HEK293 (cell line): Measurements from ENCODE around the gene AFF3.
A peak's percentile ranks its signal among the peaks of the same experiment; 100 is the strongest.

Experiments used
- BCL11A ChIP-seq: fragments of 450-650 bp; formaldehyde crosslinking; IDR thresholded peaks from 2 replicates; pipeline ENCODE4 v1.5.1; 2016; ENCODE audit warnings: low read depth, missing biosample characterization, missing genetic modification characterization
- EGR2 ChIP-seq: fragments of 450-650 bp; formaldehyde crosslinking; IDR thresholded peaks from 2 replicates; pipeline ENCODE4 v1.5.1; 2016; ENCODE audit warnings: low read depth, missing biosample characterization, missing genetic modification characterization
- GLI2 ChIP-seq: fragments of 450-650 bp; formaldehyde crosslinking; IDR thresholded peaks from 2 replicates; pipeline ENCODE4; 2017; ENCODE audit warnings: missing biosample characterization, missing genetic modification characterization, low read depth, borderline replicate concordance
- KLF1 ChIP-seq: fragments of 450-650 bp; formaldehyde crosslinking; IDR thresholded peaks from 2 replicates; pipeline ENCODE4 v1.5.1; 2016; ENCODE audit warnings: missing biosample characterization, missing genetic modification characterization
- KLF7 ChIP-seq: fragments of 450-650 bp; formaldehyde crosslinking; IDR thresholded peaks from 2 replicates; pipeline ENCODE4 v1.5.1; 2016; ENCODE audit warnings: missing biosample characterization, missing genetic modification characterization, borderline replicate concordance
- KLF8 ChIP-seq: fragments of 450-650 bp; formaldehyde crosslinking; IDR thresholded peaks from 2 replicates; pipeline ENCODE4 v1.5.1; 2016; ENCODE audit warnings: missing biosample characterization, missing genetic modification characterization
- SP2 ChIP-seq: fragments of 450-650 bp; formaldehyde crosslinking; IDR thresholded peaks from 2 replicates; pipeline ENCODE4 v1.5.1; 2016; ENCODE audit warnings: missing biosample characterization, missing genetic modification characterization
- SP7 ChIP-seq: fragments of 450-650 bp; formaldehyde crosslinking; IDR thresholded peaks from 2 replicates; pipeline ENCODE4 v1.5.1; 2016; ENCODE audit warnings: missing biosample characterization, missing genetic modification characterization
- TCF7L2 ChIP-seq: IDR thresholded peaks from 2 replicates; pipeline ENCODE4 v1.6.1; 2011; ENCODE audit warnings: low read depth, mild to moderate bottlenecking, inconsistent platforms, low read length, moderate library complexity, borderline replicate concordance
- ZFHX2 ChIP-seq: fragments of 450-650 bp; formaldehyde crosslinking; conservative IDR thresholded peaks from 2 replicates; pipeline ENCODE4 v1.5.1; 2016; ENCODE audit warnings: missing biosample characterization, missing genetic modification characterization
- ZNF114 ChIP-seq: fragments of 450-650 bp; formaldehyde crosslinking; IDR thresholded peaks from 2 replicates; pipeline ENCODE4 v1.5.0; 2017; ENCODE audit warnings: missing biosample characterization, missing genetic modification characterization
- ZNF16 ChIP-seq: fragments of 450-650 bp; formaldehyde crosslinking; IDR thresholded peaks from 2 replicates; pipeline ENCODE4 v1.5.1; 2016; ENCODE audit warnings: low read depth, missing biosample characterization, missing genetic modification characterization
- ZNF202 ChIP-seq: fragments of 450-650 bp; formaldehyde crosslinking; IDR thresholded peaks from 2 replicates; pipeline ENCODE4 v1.5.1; 2016; ENCODE audit warnings: missing biosample characterization, missing genetic modification characterization, borderline replicate concordance
- ZNF214 ChIP-seq: fragments of 450-650 bp; formaldehyde crosslinking; IDR thresholded peaks from 2 replicates; pipeline ENCODE4 v1.5.1; 2017; ENCODE audit warnings: missing biosample characterization, mild to moderate bottlenecking, missing genetic modification characterization, borderline replicate concordance
- ZNF23 ChIP-seq: fragments of 450-650 bp; formaldehyde crosslinking; IDR thresholded peaks from 2 replicates; pipeline ENCODE4 v1.5.1; 2016; ENCODE audit warnings: missing biosample characterization, missing genetic modification characterization, borderline replicate concordance
- ZNF266 ChIP-seq: fragments of 450-650 bp; formaldehyde crosslinking; IDR thresholded peaks from 2 replicates; pipeline ENCODE4 v1.5.1; 2016; ENCODE audit warnings: missing biosample characterization, missing genetic modification characterization, low read depth
- ZNF529 ChIP-seq: fragments of 450-650 bp; formaldehyde crosslinking; IDR thresholded peaks from 2 replicates; pipeline ENCODE4 v1.5.1; 2017; ENCODE audit warnings: missing genetic modification characterization, missing biosample characterization; ENCODE audit not compliant: insufficient replicate concordance
- ZNF571 ChIP-seq: fragments of 450-650 bp; formaldehyde crosslinking; IDR thresholded peaks from 2 replicates; pipeline ENCODE4 v1.5.0; 2017; ENCODE audit warnings: missing biosample characterization, missing genetic modification characterization
- ZNF600 ChIP-seq: fragments of 450-650 bp; formaldehyde crosslinking; IDR thresholded peaks from 2 replicates; pipeline ENCODE4 v1.5.1; 2016; ENCODE audit warnings: missing biosample characterization, missing genetic modification characterization
- ZNF621 ChIP-seq: fragments of 450-650 bp; formaldehyde crosslinking; IDR thresholded peaks from 2 replicates; pipeline ENCODE4 v1.5.1; 2017; ENCODE audit warnings: missing biosample characterization, missing genetic modification characterization
- ZNF629 ChIP-seq: fragments of 450-650 bp; formaldehyde crosslinking; IDR thresholded peaks from 2 replicates; pipeline ENCODE4 v1.5.1; 2017; ENCODE audit warnings: missing biosample characterization, missing genetic modification characterization
- ZNF707 ChIP-seq: fragments of 450-650 bp; formaldehyde crosslinking; IDR thresholded peaks from 2 replicates; pipeline ENCODE4 v1.5.1; 2016; ENCODE audit warnings: missing biosample characterization, missing genetic modification characterization
- ZNF777 ChIP-seq: fragments of 450-650 bp; formaldehyde crosslinking; IDR thresholded peaks from 2 replicates; pipeline ENCODE4 v1.5.1; 2017; ENCODE audit warnings: missing biosample characterization, missing genetic modification characterization, borderline replicate concordance
- ZNF785 ChIP-seq: fragments of 450-650 bp; formaldehyde crosslinking; IDR thresholded peaks from 2 replicates; pipeline ENCODE4 v1.5.1; 2016; ENCODE audit warnings: missing biosample characterization, missing genetic modification characterization
- ZSCAN16 ChIP-seq: fragments of 450-650 bp; formaldehyde crosslinking; IDR thresholded peaks from 2 replicates; pipeline ENCODE4 v1.5.1; 2016; ENCODE audit warnings: missing biosample characterization, missing genetic modification characterization
- TF ChIP-seq, protein P1 (sequence below): fragments of 450-650 bp; formaldehyde crosslinking; IDR thresholded peaks from 2 replicates; pipeline ENCODE4 v1.5.1; 2016; ENCODE audit warnings: missing biosample characterization, missing genetic modification characterization
- TF ChIP-seq, protein P2 (sequence below): fragments of 450-650 bp; formaldehyde crosslinking; IDR thresholded peaks from 2 replicates; pipeline ENCODE4 v1.5.1; 2017; ENCODE audit warnings: missing biosample characterization, missing genetic modification characterization
- TF ChIP-seq, protein P3 (sequence below): fragments of 450-650 bp; IDR thresholded peaks from 2 replicates; pipeline ENCODE4 v1.5.1; 2018; ENCODE audit warnings: missing biosample characterization, mild to moderate bottlenecking, missing genetic modification characterization
- TF ChIP-seq, protein P4 (sequence below): fragments of 450-650 bp; formaldehyde crosslinking; IDR thresholded peaks from 2 replicates; pipeline ENCODE4 v1.5.1; 2016; ENCODE audit warnings: missing biosample characterization, missing genetic modification characterization
- TF ChIP-seq, protein P5 (sequence below): fragments of 450-650 bp; formaldehyde crosslinking; IDR thresholded peaks from 2 replicates; pipeline ENCODE4 v1.5.1; 2017; ENCODE audit warnings: missing biosample characterization, missing genetic modification characterization
- TF ChIP-seq, protein P6 (sequence below): fragments of 450-650 bp; formaldehyde crosslinking; conservative IDR thresholded peaks from 2 replicates; pipeline ENCODE4 v1.5.1; 2016; ENCODE audit warnings: low read depth, missing biosample characterization, missing genetic modification characterization

AFF3 gene

DNA sequence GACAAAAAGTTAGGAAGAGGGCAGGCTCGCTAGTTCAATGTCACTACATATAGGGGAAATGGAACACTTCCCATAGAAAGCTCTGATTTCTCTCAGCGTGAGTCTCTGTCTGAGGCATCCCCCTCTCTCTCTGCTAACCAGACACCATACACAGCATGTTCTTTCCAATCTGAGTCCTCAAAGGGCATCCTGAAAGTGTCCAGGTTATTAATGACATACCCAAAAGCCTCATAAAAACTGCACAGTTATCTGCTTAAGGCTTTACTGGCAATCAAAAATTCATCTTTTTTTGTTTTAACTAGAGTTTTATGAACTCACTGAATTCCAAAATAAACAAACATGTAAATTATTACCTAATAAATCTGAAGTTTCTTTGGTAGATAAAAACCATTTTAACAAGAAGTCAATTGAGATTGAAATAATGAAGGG is 137.4 kb downstream of the AFF3 start (continued):
- TF ChIP-seq ZNF214 (tag by site-specific recombination) (no peak), ZNF114 (no peak), ZNF571 (tag by site-specific recombination) (no peak), EGR2 (tag by site-specific recombination) (no peak), ZNF629 (tag by site-specific recombination) (no peak), ZNF777 (no peak), ZFHX2 (tag by site-specific recombination) (no peak), ZSCAN16 (tag by site-specific recombination) (no peak), SP7 (tag by site-specific recombination) (peak; percentile 79), ZNF785 (tag by site-specific recombination) (no peak), ZNF202 (tag by site-specific recombination) (no peak), ZNF621 (tag by site-specific recombination) (no peak), BCL11A (tag by site-specific recombination) (peak; percentile 70; the same call in 1 of the 2 replicates), KLF1 (tag by site-specific recombination) (no peak), ZNF707 (tag by site-specific recombination) (no peak), SP2 (tag by site-specific recombination) (no peak), KLF7 (tag by site-specific recombination) (peak; percentile 24; the same call in 1 of the 2 replicates), ZNF529 (tag by site-specific recombination) (no peak), TCF7L2 (peak; percentile 90), KLF8 (tag by site-specific recombination) (peak; percentile 58; the same call in 1 of the 2 replicates), ZNF600 (tag by site-specific recombination) (no peak), ZNF23 (no peak), ZNF266 (tag by site-specific recombination) (no peak), GLI2 (tag by site-specific recombination) (peak; percentile 89), ZNF16 (tag by site-specific recombination) (no peak)
- TF ChIP-seq, protein P1, sequence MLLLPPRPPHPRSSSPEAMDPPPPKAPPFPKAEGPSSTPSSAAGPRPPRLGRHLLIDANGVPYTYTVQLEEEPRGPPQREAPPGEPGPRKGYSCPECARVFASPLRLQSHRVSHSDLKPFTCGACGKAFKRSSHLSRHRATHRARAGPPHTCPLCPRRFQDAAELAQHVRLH (tag by site-specific recombination): peak; percentile 91
- TF ChIP-seq, protein P2, sequence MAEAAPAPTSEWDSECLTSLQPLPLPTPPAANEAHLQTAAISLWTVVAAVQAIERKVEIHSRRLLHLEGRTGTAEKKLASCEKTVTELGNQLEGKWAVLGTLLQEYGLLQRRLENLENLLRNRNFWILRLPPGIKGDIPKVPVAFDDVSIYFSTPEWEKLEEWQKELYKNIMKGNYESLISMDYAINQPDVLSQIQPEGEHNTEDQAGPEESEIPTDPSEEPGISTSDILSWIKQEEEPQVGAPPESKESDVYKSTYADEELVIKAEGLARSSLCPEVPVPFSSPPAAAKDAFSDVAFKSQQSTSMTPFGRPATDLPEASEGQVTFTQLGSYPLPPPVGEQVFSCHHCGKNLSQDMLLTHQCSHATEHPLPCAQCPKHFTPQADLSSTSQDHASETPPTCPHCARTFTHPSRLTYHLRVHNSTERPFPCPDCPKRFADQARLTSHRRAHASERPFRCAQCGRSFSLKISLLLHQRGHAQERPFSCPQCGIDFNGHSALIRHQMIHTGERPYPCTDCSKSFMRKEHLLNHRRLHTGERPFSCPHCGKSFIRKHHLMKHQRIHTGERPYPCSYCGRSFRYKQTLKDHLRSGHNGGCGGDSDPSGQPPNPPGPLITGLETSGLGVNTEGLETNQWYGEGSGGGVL (tag by site-specific recombination): peak; percentile 43; the same call in 1 of the 2 replicates
- TF ChIP-seq, protein P3, sequence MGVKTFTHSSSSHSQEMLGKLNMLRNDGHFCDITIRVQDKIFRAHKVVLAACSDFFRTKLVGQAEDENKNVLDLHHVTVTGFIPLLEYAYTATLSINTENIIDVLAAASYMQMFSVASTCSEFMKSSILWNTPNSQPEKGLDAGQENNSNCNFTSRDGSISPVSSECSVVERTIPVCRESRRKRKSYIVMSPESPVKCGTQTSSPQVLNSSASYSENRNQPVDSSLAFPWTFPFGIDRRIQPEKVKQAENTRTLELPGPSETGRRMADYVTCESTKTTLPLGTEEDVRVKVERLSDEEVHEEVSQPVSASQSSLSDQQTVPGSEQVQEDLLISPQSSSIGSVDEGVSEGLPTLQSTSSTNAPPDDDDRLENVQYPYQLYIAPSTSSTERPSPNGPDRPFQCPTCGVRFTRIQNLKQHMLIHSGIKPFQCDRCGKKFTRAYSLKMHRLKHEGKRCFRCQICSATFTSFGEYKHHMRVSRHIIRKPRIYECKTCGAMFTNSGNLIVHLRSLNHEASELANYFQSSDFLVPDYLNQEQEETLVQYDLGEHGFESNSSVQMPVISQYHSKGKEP (tag by site-specific recombination): peak; percentile 16; the same call in 1 of the 2 replicates
- TF ChIP-seq, protein P4, sequence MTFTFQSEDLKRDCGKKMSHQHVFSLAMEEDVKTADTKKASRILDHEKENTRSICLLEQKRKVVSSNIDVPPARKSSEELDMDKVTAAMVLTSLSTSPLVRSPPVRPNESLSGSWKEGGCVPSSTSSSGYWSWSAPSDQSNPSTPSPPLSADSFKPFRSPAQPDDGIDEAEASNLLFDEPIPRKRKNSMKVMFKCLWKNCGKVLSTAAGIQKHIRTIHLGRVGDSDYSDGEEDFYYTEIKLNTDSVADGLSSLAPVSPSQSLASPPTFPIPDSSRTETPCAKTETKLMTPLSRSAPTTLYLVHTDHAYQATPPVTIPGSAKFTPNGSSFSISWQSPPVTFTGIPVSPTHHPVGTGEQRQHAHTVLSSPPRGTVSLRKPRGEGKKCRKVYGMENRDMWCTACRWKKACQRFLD (tag by site-specific recombination): no peak
- TF ChIP-seq, protein P5, sequence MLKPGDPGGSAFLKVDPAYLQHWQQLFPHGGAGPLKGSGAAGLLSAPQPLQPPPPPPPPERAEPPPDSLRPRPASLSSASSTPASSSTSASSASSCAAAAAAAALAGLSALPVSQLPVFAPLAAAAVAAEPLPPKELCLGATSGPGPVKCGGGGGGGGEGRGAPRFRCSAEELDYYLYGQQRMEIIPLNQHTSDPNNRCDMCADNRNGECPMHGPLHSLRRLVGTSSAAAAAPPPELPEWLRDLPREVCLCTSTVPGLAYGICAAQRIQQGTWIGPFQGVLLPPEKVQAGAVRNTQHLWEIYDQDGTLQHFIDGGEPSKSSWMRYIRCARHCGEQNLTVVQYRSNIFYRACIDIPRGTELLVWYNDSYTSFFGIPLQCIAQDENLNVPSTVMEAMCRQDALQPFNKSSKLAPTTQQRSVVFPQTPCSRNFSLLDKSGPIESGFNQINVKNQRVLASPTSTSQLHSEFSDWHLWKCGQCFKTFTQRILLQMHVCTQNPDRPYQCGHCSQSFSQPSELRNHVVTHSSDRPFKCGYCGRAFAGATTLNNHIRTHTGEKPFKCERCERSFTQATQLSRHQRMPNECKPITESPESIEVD (tag by site-specific recombination): peak; percentile 97
- TF ChIP-seq, protein P6, sequence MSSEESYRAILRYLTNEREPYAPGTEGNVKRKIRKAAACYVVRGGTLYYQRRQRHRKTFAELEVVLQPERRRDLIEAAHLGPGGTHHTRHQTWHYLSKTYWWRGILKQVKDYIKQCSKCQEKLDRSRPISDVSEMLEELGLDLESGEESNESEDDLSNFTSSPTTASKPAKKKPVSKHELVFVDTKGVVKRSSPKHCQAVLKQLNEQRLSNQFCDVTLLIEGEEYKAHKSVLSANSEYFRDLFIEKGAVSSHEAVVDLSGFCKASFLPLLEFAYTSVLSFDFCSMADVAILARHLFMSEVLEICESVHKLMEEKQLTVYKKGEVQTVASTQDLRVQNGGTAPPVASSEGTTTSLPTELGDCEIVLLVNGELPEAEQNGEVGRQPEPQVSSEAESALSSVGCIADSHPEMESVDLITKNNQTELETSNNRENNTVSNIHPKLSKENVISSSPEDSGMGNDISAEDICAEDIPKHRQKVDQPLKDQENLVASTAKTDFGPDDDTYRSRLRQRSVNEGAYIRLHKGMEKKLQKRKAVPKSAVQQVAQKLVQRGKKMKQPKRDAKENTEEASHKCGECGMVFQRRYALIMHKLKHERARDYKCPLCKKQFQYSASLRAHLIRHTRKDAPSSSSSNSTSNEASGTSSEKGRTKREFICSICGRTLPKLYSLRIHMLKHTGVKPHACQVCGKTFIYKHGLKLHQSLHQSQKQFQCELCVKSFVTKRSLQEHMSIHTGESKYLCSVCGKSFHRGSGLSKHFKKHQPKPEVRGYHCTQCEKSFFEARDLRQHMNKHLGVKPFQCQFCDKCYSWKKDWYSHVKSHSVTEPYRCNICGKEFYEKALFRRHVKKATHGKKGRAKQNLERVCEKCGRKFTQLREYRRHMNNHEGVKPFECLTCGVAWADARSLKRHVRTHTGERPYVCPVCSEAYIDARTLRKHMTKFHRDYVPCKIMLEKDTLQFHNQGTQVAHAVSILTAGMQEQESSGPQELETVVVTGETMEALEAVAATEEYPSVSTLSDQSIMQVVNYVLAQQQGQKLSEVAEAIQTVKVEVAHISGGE (tag by site-specific recombination): no peak; the same call in 1 of the 2 replicates
